Neuronal stem cell (in vitro differentiated cells): ENCODE data around the gene DIP2C.

Source experiments
- DNase-seq: peaks from one replicate; pipeline ENCODE4 v3.0.0-alpha.2; 2013; ENCODE audit warnings: low spot score
- H2AFZ ChIP-seq: one replicate; pipeline ENCODE4 v1.6.1; 2013; ENCODE audit warnings: mild to moderate bottlenecking, low read length, inconsistent platforms
- H2AK5ac ChIP-seq: 2 replicates; pipeline ENCODE4 v1.6.1; 2013; ENCODE audit warnings: low read depth, mild to moderate bottlenecking, inconsistent platforms, low read length, moderate library complexity, mixed read lengths
- H2BK120ac ChIP-seq: 2 replicates; pipeline ENCODE4 v1.6.1; 2013; ENCODE audit warnings: low read depth, mild to moderate bottlenecking, inconsistent platforms, low read length, moderate library complexity, mixed read lengths
- H2BK12ac ChIP-seq: one replicate; pipeline ENCODE4 v1.6.1; 2013; ENCODE audit warnings: low read length, inconsistent platforms
- H2BK15ac ChIP-seq: 2 replicates; pipeline ENCODE4 v1.6.1; 2013; ENCODE audit warnings: mild to moderate bottlenecking, low read length, inconsistent platforms, mixed read lengths
- H2BK5ac ChIP-seq: one replicate; pipeline ENCODE4 v1.6.1; 2013; ENCODE audit warnings: inconsistent platforms, mild to moderate bottlenecking, low read length, moderate library complexity
- H3K14ac ChIP-seq: one replicate; pipeline ENCODE4 v1.6.1; 2013; ENCODE audit warnings: low read length, inconsistent platforms
- H3K18ac ChIP-seq: 2 replicates; pipeline ENCODE4 v1.6.1; 2013; ENCODE audit warnings: low read length, inconsistent platforms
- H3K23ac ChIP-seq: 2 replicates; pipeline ENCODE4 v1.6.1; 2013; ENCODE audit warnings: low read depth, mild to moderate bottlenecking, mixed read lengths, low read length, inconsistent platforms; ENCODE audit not compliant: poor library complexity
- H3K27ac ChIP-seq: replicated peaks from 3 replicates; pipeline ENCODE4 v1.5.1; 2013; ENCODE audit warnings: low read length, inconsistent platforms
- H3K27me3 ChIP-seq, 3 experiments: 2 replicates each; pipeline ENCODE4 v1.6.1; 2013; ENCODE audit warnings: low read length in 3 of 3, mild to moderate bottlenecking in 2 of 3, inconsistent platforms in 1 of 3, low read depth in 1 of 3, mixed read lengths in 1 of 3, moderate library complexity in 1 of 3; ENCODE audit not compliant: control insufficient read depth in 3 of 3, insufficient read depth in 3 of 3
- H3K36me3 ChIP-seq, 2 donors: replicated peaks in 1 of 2; 2 replicates each; pipeline ENCODE4 v1.6.1; 2013; ENCODE audit warnings: low read length in 2 of 2; ENCODE audit not compliant: control insufficient read depth in 2 of 2, insufficient read depth in 2 of 2
- H3K4ac ChIP-seq: 2 replicates; pipeline ENCODE4 v1.6.1; 2013; ENCODE audit warnings: inconsistent platforms, mild to moderate bottlenecking, low read length, moderate library complexity
- H3K4me1 ChIP-seq, 2 donors: 1 replicate in 1 of 2; 2 replicates in 1 of 2; pipeline ENCODE4 v1.6.1; 2013; ENCODE audit warnings: low read length in 2 of 2, low read depth in 1 of 2; ENCODE audit not compliant: control insufficient read depth in 2 of 2, insufficient read depth in 1 of 2
- H3K4me2 ChIP-seq: one replicate; pipeline ENCODE4 v1.6.1; 2013; ENCODE audit warnings: mild to moderate bottlenecking, low read length, inconsistent platforms; ENCODE audit not compliant: insufficient read depth, poor library complexity, severe bottlenecking
- H3K4me3 ChIP-seq, 2 donors: 2 replicates each; pipeline ENCODE4 v1.5.1; 2013; ENCODE audit warnings: low read length in 2 of 2, mild to moderate bottlenecking in 2 of 2, inconsistent platforms in 1 of 2, moderate library complexity in 1 of 2
- H3K79me1 ChIP-seq: one replicate; pipeline ENCODE4 v1.6.1; 2013; ENCODE audit warnings: low read depth, mild to moderate bottlenecking, inconsistent platforms, low read length, moderate library complexity
- H3K9ac ChIP-seq: one replicate; pipeline ENCODE4 v1.6.1; 2013; ENCODE audit warnings: mild to moderate bottlenecking, low read depth, low read length, inconsistent platforms; ENCODE audit not compliant: poor library complexity
- H3K9me3 ChIP-seq, 2 donors: replicated peaks in 1 of 2; 2 replicates each; pipeline versions ENCODE3 to v1.6.1; 2013; ENCODE audit warnings: low read length in 2 of 2, mild to moderate bottlenecking in 2 of 2, inconsistent platforms in 1 of 2, low read depth in 1 of 2, mixed read lengths in 1 of 2, moderate library complexity in 1 of 2; ENCODE audit not compliant: control insufficient read depth in 2 of 2, insufficient read depth in 1 of 2
- H4K8ac ChIP-seq: one replicate; pipeline ENCODE4 v1.6.1; 2013; ENCODE audit warnings: low read depth, mild to moderate bottlenecking, inconsistent platforms, low read length, moderate library complexity
- H4K91ac ChIP-seq: one replicate; pipeline ENCODE4 v1.6.1; 2013; ENCODE audit warnings: low read length, low read depth, mild to moderate bottlenecking, inconsistent platforms; ENCODE audit not compliant: poor library complexity
- WGBS, 2 donors: extraction: QIAGEN DNeasy Blood & Tissue Kit; methylation state at CpG; one replicate each; pipeline ENCODE4 v1.1.7; 2013; ENCODE audit warnings: missing lambda C conversion rate in 2 of 2, mixed read lengths in 1 of 2; ENCODE audit not compliant: insufficient read length in 2 of 2, insufficient replicate concordance in 1 of 2; ENCODE audit errors: extremely low coverage in 2 of 2; 5-methylcytosine and 5-hydroxymethylcytosine counted together

Gene DIP2C

DNA sequence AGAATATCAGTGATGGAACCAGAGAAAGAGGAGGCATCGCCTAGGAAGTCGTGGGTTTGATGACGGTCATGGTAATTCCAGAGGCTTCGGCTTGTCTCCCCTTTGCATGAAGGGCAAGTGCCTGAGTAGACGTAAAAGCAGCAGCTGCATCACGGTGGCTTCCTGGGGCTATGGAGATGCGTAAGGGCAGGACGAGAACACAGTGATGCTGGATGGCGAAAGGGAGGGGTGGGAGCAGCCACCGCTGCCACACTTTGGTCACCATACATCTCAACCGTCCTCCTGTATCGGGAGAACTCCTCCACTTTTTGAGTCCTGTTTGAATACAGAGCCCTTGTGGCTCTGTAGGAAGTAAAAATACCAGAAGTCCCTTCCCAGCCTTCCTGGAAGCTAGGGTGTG, 371.5 kb downstream of the DIP2C start:
- no peak for DNase-seq
- Histone ChIP-seq H3K9ac (no peak overlapping the region), H3K14ac (no peak overlapping the region), H4K8ac (no peak overlapping the region), H2BK15ac (no peak overlapping the region), H2BK5ac (no peak overlapping the region), H3K27me3 (no peaks in the 10 kb centered on the region), H3K4me2 (no peak overlapping the region), H3K79me1 (no peaks in the 10 kb centered on the region), H3K36me3 (peaks cover 16 to 60% of the 10 kb centered on the region in 2 donors), H2BK120ac (no peak overlapping the region), H3K18ac (no peak overlapping the region), H3K4me3 (no peak overlapping the region), H4K91ac (no peak overlapping the region), H3K4me1 (no peaks in the 10 kb centered on the region), H2BK12ac (no peak overlapping the region), H3K9me3 (peaks cover 0 to 3% of the 10 kb centered on the region in 2 donors), H3K27ac (no peak overlapping the region), H3K23ac (no peak overlapping the region), H3K4ac (no peak overlapping the region), H2AFZ (no peak overlapping the region), H2AK5ac (no peak overlapping the region)
- no CpG with 5 or more reads among the region's 12 CpGs for WGBS, 2 donors

DNA sequence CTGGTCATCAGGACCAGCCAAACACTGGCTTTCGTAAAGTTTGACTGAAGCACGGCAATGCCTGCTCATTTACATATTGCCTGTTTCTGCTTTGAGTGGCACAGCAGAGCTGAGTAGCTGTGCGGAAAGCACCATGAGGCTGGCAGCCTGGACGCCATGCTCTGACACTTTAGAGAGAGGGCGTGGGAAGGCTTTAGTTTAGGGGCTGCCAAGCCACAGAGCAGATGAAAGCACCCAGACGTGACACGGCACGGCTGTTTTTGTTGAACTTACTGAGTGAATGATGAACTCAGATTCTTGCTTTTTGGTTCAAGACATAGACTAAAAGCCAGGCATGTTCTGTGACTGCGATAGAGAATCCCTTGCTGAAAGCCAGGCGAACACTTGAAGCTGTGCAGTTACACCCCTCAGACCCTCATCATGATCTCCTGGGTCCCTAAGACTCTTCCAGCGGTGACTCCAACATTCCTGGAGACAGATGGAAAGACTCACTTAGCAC, 372.1 kb downstream of the DIP2C start:
- Histone ChIP-seq H3K9ac (no peak overlapping the region), H3K18ac (no peak overlapping the region), H3K9me3 (peaks cover 0 to 3% of the 10 kb centered on the region in 2 donors), H2BK5ac (no peak overlapping the region), H3K23ac (no peak overlapping the region), H4K8ac (no peak overlapping the region), H2AK5ac (no peak overlapping the region), H2AFZ (no peak overlapping the region), H3K27ac (no peak overlapping the region), H2BK12ac (no peak overlapping the region), H3K4me3 (no peak overlapping the region), H2BK120ac (no peak overlapping the region), H3K4me2 (no peak overlapping the region), H3K4ac (no peak overlapping the region), H3K79me1 (no peaks in the 10 kb centered on the region), H3K27me3 (no peaks in the 10 kb centered on the region), H3K4me1 (no peaks in the 10 kb centered on the region), H3K14ac (no peak overlapping the region), H3K36me3 (peaks cover 16 to 62% of the 10 kb centered on the region in 2 donors), H2BK15ac (no peak overlapping the region), H4K91ac (no peak overlapping the region)
- no peak for DNase-seq
- WGBS, 2 donors = no CpG with 5 or more reads among the region's 11 CpGs

DNA sequence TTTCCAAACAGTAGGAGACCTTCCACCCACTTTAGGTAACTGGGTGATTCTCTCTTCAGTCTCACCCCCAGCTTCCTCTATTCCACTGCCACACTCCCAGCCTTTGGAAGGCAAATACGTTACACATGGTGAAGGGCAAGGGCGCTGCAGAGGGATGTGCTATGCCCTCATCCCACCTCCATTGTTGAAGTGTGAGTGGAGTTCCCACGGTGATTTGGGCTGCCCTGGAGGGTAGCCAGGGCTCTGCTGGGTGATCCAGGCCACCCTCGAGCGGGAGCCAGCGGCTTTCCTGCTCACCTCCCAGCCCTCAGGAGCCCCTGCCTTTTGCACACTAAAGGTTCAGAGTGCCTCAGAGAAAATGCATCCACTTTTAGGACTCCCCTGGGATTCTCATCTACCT, 373.1 kb downstream of the DIP2C start:
- Histone ChIP-seq H2BK15ac (no peak overlapping the region), H3K14ac (no peak overlapping the region), H2BK5ac (no peak overlapping the region), H4K8ac (no peak overlapping the region), H3K4me1 (no peaks in the 10 kb centered on the region), H2AFZ (no peak overlapping the region), H2BK12ac (no peak overlapping the region), H3K27me3 (no peaks in the 10 kb centered on the region), H3K79me1 (no peaks in the 10 kb centered on the region), H3K9me3 (peaks cover 0 to 3% of the 10 kb centered on the region in 2 donors), H3K9ac (no peak overlapping the region), H2BK120ac (no peak overlapping the region), H3K18ac (no peak overlapping the region), H4K91ac (no peak overlapping the region), H2AK5ac (no peak overlapping the region), H3K23ac (no peak overlapping the region), H3K4me3 (no peak overlapping the region), H3K4me2 (no peak overlapping the region), H3K36me3 (peaks cover 16 to 71% of the 10 kb centered on the region in 2 donors), H3K4ac (no peak overlapping the region), H3K27ac (no peak overlapping the region)
- DNase-seq = no peak
- no CpG with 5 or more reads among the region's 6 CpGs for WGBS, 2 donors

DNA sequence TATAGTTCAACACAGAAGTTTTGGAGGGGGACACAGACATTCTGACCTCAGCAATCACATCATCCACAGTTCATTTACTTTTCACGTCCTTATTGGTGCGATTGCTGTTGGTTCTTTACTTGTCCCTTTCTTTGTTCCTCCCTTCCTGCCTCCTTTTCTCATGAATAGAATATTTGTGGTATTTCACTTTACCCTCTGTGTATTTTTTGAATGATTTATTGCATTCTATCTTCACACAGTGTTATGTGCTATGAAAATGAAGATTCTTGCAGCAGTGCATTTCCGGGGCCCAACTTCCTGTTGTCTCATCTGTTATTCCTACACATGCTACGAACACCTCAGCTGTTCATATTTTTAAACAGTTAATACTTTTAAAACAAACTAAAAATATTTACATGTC, 374.6 kb downstream of the DIP2C start:
- H3K36me3 ChIP-seq = peaks cover 11 to 69% of the 10 kb centered on the region in 2 donors
- no peak overlapping the region for H2BK12ac ChIP-seq
- no peak overlapping the region for H3K4ac ChIP-seq
- H3K9ac ChIP-seq = no peak overlapping the region
- no peak overlapping the region for H3K4me2 ChIP-seq
- H2BK5ac ChIP-seq = no peak overlapping the region
- DNase-seq = no peak
- H3K9me3 ChIP-seq = no peaks in the 10 kb centered on the region
- H3K79me1 ChIP-seq = no peaks in the 10 kb centered on the region
- no peaks in the 10 kb centered on the region for H3K27me3 ChIP-seq
- no peak overlapping the region for H3K18ac ChIP-seq
- H3K4me3 ChIP-seq = no peak overlapping the region
- no CpG with 5 or more reads among the region's 4 CpGs for WGBS, 2 donors
- H4K91ac ChIP-seq = no peak overlapping the region
- H3K23ac ChIP-seq = no peak overlapping the region
- H2BK120ac ChIP-seq = no peak overlapping the region
- no peak overlapping the region for H2AFZ ChIP-seq
- H2BK15ac ChIP-seq = no peak overlapping the region
- no peak overlapping the region for H3K27ac ChIP-seq
- no peak overlapping the region for H3K14ac ChIP-seq
- H3K4me1 ChIP-seq = no peaks in the 10 kb centered on the region
- no peak overlapping the region for H4K8ac ChIP-seq
- H2AK5ac ChIP-seq = no peak overlapping the region
